Kidney epithelial cell (primary cell): ENCODE measurements around the gene GTPBP10. TPM values are rescaled to one million over a fixed set of nuclear protein-coding genes. Genes with fewer than 3 reads are reported as not detected.

Experiments used
- DNase-seq: peaks from one replicate; pipeline ENCODE4 v3.0.0-alpha.2; 2010; ENCODE audit warnings: low read depth
- H3K27me3 ChIP-seq: 2 replicates; pipeline ENCODE4 v1.6.0; 2011; ENCODE audit warnings: low read length; ENCODE audit not compliant: control insufficient read depth, insufficient read depth
- H3K36me3 ChIP-seq: 2 replicates; pipeline ENCODE4 v1.5.1; 2011; ENCODE audit warnings: low read length; ENCODE audit not compliant: control insufficient read depth, insufficient read depth
- H3K4me3 ChIP-seq: 2 replicates; pipeline ENCODE4 v1.5.1; 2011; ENCODE audit warnings: low read depth, mild to moderate bottlenecking, control low read depth, low read length
- total RNA-seq: library from RNA; depleted of rRNA; stranded (reverse); fragments of >200 nt; gene quantifications from 2 replicates; pipeline ENCODE4 v1.2.3, GENCODE V29; 2015
- TF ChIP-seq, protein P1 (sequence below): IDR thresholded peaks from 2 replicates; pipeline ENCODE4 v1.5.1; 2011; ENCODE audit warnings: mild to moderate bottlenecking, moderate library complexity, low read length, control low read depth, inconsistent platforms; ENCODE audit not compliant: insufficient read depth, poor library complexity, severe bottlenecking

The GTPBP10 gene
- total RNA-seq, 1 donor from 2014 or later = 11.9 TPM

DNA sequence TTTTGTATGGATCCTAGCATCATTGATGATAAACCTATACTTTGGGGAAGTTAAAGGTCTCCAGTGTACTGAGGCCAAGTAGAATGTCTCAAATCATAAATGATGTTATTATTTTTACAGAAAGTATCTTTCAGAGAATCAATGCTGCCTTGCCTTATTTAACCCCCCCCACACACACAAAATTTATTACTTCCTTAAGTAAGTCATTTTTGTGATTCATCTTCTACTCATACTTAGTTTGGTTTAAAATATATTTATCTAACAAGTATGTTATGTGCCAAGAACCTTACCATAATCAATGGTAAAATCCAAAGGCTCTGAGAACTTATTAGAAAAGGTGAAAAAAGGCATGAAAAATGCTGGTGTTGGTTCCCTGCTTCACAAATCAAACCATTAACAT is 37.9 kb downstream of the GTPBP10 start:
- Histone ChIP-seq H3K36me3 (no peaks in the 10 kb centered on the region), H3K4me3 (no peak overlapping the region), H3K27me3 (no peaks in the 10 kb centered on the region)
- TF ChIP-seq, protein P1, sequence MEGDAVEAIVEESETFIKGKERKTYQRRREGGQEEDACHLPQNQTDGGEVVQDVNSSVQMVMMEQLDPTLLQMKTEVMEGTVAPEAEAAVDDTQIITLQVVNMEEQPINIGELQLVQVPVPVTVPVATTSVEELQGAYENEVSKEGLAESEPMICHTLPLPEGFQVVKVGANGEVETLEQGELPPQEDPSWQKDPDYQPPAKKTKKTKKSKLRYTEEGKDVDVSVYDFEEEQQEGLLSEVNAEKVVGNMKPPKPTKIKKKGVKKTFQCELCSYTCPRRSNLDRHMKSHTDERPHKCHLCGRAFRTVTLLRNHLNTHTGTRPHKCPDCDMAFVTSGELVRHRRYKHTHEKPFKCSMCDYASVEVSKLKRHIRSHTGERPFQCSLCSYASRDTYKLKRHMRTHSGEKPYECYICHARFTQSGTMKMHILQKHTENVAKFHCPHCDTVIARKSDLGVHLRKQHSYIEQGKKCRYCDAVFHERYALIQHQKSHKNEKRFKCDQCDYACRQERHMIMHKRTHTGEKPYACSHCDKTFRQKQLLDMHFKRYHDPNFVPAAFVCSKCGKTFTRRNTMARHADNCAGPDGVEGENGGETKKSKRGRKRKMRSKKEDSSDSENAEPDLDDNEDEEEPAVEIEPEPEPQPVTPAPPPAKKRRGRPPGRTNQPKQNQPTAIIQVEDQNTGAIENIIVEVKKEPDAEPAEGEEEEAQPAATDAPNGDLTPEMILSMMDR = no peak
- DNase-seq = no peak

DNA sequence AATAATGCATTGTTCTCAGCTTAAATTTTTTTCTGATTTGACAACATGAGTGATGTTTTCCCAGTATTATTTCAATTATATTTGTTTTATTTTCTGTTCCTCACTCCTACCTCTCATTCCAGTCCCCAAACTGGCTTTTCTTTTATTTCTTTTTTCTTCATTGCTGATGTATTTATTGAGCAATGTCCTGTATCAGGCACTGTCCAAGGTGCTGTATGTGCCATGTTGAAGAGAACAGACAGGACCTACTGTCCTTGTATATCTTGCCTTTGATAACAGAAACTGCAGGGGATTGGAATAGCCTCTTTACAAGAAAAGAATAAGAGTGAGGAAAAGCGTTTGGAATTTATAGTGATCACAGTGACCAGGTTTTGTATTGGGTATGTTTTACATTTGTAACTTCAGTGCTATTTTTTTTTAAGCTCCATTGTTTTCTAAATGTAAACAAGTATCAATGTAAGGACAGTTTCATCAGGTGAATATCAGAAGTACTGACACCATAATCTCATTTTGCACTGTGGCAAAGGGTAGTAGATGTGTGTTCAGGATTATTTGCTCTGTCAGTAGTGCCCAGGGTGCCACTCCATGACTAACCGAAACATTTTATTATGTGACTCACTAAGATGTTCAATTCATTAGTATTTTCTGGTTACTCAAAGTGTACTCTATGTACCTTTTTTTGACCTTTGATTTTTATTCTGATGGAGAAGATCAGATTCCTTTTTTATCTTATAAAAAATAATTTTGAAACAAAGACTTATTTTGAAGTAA is 41.1 kb downstream of the GTPBP10 start:
- DNase-seq = no peak
- Histone ChIP-seq H3K27me3 (no peaks in the 10 kb centered on the region), H3K4me3 (no peak overlapping the region), H3K36me3 (no peaks in the 10 kb centered on the region)
- TF ChIP-seq, protein P1 = no peak

DNA sequence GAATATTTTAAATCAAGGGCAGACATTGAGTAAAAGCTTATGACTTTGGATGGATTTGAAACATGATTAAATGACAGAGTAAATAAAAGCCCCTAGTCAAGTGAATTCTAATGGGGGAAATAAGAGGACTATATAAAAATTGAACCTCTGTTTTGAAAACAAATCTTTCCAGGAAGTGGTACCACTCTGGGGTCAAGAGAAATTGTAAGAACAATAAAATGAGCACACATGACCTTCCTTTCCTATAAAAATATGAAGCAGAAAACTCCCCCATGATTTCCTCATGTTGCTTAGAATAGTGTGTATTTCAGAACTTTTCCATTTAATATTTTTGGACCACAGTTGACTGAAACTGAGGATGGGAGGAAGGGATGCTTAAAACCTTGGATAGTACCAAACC is 44.4 kb downstream of the GTPBP10 start:
- Histone ChIP-seq H3K36me3 (no peaks in the 10 kb centered on the region), H3K27me3 (no peaks in the 10 kb centered on the region), H3K4me3 (no peak overlapping the region)
- TF ChIP-seq, protein P1 = no peak
- DNase-seq = no peak

DNA sequence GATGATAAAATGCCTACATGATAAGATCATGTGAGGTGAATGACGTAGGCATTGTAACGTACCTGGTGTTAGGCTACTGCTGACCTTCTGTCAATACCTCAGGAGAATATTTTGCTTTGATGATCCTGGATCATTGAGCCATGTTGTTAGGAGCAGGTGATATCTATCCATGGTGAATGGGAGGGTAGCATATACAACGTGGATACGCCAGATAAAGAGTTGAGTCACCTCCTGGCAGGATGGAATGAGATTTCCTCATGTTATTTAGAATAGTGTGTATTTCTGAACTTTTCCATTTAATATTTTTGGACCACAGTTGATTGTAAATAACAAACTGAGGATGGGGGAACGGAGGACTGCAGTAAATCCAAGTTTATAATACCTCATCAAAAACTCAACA is 45.0 kb downstream of the GTPBP10 start:
- TF ChIP-seq, protein P1 = no peak

DNA sequence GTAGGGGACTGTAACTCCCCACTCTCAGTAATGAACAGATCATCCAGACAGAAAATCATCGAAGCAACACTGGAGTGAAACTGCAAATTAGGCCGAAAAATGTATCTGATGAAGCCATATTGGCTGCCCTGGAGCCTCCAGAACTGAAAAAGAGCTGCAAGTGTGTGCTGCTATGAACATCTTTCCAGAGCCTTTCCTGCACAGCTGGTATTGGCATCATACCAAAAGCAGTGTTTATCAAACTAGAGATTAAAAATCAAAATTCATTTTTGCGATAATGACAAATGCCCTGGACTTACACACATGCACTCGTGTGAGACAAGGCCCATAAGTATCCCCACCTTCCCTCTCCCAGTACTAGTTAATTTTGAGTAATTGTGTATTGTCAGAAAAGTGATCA is 49.9 kb downstream of the GTPBP10 start:
- H3K27me3 ChIP-seq = no peaks in the 10 kb centered on the region
- no peak overlapping the region for H3K4me3 ChIP-seq
- no peaks in the 10 kb centered on the region for H3K36me3 ChIP-seq
- TF ChIP-seq, protein P1 = no peak
- no peak for DNase-seq

More for the DNA sequence above, 45.0 kb downstream of the GTPBP10 start:
- H3K4me3 ChIP-seq = no peak overlapping the region
- no peaks in the 10 kb centered on the region for H3K27me3 ChIP-seq
- no peaks in the 10 kb centered on the region for H3K36me3 ChIP-seq
- DNase-seq = no peak

DNA sequence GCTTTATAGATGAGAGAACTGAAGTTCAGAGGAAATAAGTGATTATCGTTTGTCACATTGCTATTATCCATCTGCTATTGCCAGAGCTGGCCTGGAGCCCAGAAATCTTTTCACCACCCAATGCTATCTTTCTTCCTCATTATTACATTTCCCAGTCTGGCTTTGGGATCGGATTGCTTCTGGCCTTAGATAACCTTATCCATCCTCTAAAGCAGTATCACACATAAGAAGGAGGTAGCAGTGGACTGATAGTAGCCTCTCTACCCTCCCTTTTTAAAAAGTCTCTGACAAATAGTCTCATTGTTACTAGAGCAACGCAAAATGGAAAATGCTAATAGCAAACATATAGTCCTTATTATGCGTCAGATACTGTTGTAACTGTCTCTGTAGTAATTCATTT is 55.5 kb downstream of the GTPBP10 start:
- H3K36me3 ChIP-seq = no peaks in the 10 kb centered on the region
- no peaks in the 10 kb centered on the region for H3K27me3 ChIP-seq
- TF ChIP-seq, protein P1 = no peak
- no peak for DNase-seq
- H3K4me3 ChIP-seq = no peak overlapping the region
